Neural progenitor cell (in vitro differentiated cells): ENCODE data around the gene GOPC.

Experiments
- EZH2 ChIP-seq: fragments of 200-600 bp; sonication (generic); IDR thresholded peaks from 2 replicates; pipeline ENCODE4 v1.6.1; 2017; ENCODE audit warnings: antibody characterized with exemption, mild to moderate bottlenecking, moderate library complexity
- EZH2phosphoT487 ChIP-seq: fragments of 200-600 bp; sonication (generic); IDR thresholded peaks from 2 replicates; pipeline ENCODE4 v1.6.1; 2017; ENCODE audit warnings: antibody characterized with exemption
- TF ChIP-seq, protein P1 (sequence below): fragments of 200-600 bp; sonication (generic); IDR thresholded peaks from 2 replicates; pipeline ENCODE4 v1.5.1; 2017; ENCODE audit warnings: antibody characterized with exemption, mild to moderate bottlenecking

DNA sequence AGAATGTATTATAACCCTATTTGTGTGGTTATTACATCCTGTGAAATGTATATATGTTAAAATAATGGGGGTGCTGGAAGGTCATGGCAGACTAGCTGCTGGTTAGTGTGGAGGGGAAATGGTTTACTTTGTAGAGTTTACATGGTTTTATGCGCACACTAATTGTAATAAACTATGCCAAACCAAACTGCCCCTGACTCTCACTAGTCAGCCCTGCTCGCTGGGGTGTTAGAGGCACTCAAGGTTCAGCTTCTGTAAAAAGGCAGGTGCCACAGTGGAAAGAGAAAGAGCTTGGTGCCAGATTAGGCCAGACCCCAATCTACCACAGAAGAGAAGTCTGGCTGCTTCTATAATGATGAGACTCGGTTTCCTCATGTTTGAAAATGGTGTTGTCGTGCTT lies 52.7 kb downstream of the GOPC start:
- TF ChIP-seq, protein P1, sequence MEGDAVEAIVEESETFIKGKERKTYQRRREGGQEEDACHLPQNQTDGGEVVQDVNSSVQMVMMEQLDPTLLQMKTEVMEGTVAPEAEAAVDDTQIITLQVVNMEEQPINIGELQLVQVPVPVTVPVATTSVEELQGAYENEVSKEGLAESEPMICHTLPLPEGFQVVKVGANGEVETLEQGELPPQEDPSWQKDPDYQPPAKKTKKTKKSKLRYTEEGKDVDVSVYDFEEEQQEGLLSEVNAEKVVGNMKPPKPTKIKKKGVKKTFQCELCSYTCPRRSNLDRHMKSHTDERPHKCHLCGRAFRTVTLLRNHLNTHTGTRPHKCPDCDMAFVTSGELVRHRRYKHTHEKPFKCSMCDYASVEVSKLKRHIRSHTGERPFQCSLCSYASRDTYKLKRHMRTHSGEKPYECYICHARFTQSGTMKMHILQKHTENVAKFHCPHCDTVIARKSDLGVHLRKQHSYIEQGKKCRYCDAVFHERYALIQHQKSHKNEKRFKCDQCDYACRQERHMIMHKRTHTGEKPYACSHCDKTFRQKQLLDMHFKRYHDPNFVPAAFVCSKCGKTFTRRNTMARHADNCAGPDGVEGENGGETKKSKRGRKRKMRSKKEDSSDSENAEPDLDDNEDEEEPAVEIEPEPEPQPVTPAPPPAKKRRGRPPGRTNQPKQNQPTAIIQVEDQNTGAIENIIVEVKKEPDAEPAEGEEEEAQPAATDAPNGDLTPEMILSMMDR = no peak
- no peak for TF ChIP-seq EZH2
- TF ChIP-seq EZH2phosphoT487 = no peak
